Right cardiac atrium (tissue), 5 donors: ENCODE data around the gene CDK19. TPM values are rescaled to one million over a fixed set of nuclear protein-coding genes. Genes with fewer than 3 reads are reported as not detected.
A peak's percentile ranks its signal among the peaks of the same experiment; 100 is the strongest.
"Not testable (repeated sequence)": the region's sequence is repeated elsewhere in the genome, so short reads cannot be mapped to it uniquely, and the experiment has no call there.

Experiments
- ATAC-seq, 2 donors: fragments of 200-7000 bp; cut with Tn5 transposase; one replicate each; pipeline versions ENCODE4 v1.8.0 to v1.9.1; 2020; ENCODE audit warnings: moderate library complexity in 2 of 2, mild to moderate bottlenecking in 1 of 2
- DNase-seq, 3 donors: peaks; one replicate each; pipeline ENCODE4 v3.0.0-alpha.2; 2020
- H3K27ac ChIP-seq: one replicate; pipeline ENCODE4 v1.5.1; 2013; ENCODE audit warnings: mild to moderate bottlenecking, low read length, control low read depth, moderate library complexity
- H3K27me3 ChIP-seq: one replicate; pipeline ENCODE4 v1.6.1; 2013; ENCODE audit not compliant: control insufficient read depth, insufficient read depth
- H3K4me1 ChIP-seq: one replicate; pipeline ENCODE4 v1.6.1; 2013; ENCODE audit warnings: low read length; ENCODE audit not compliant: control insufficient read depth, insufficient read depth
- H3K4me3 ChIP-seq: one replicate; pipeline ENCODE4 v1.5.1; 2013; ENCODE audit warnings: low read length, control low read depth
- H3K9me3 ChIP-seq: one replicate; pipeline ENCODE4 v1.6.1; 2013; ENCODE audit warnings: low read length; ENCODE audit not compliant: control insufficient read depth
- WGBS: extraction: QIAGEN DNeasy Blood & Tissue Kit; methylation state at CpG from one replicate; pipeline ENCODE4 v1.1.7; 2013; 5-methylcytosine and 5-hydroxymethylcytosine counted together
- intact Hi-C, 4 donors: fragments of 100-400 bp; cut with DNase I; formaldehyde crosslinking; loops; one replicate each; pipeline versions ENCODE4 v1.11.0 to v1.14.0; 2022 to 2023
- polyA plus RNA-seq: library from polyadenylated mRNA; stranded (reverse); fragments of 200-250 nt; gene quantifications from one replicate; pipeline ENCODE4 v1.2.3, GENCODE V29; 2013
- total RNA-seq, 4 donors: library from RNA; stranded (reverse); fragmentation: NEBNext Ultra II Directional; extraction: Animal tissue kit (Norgen Biotek cat#: 25700); gene quantifications; one replicate each; pipeline ENCODE4 v1.2.1, GENCODE V29; 2021
- donor health status: healthy with polysubstance abuse.
- donor health status: DM: no; HTN: yes; CAD: no.
- donor health status: DM: no; HTN: no; CAD: no.
- donor health status: DM: no; HTN: yes; CAD: no; lungs with severe emphysema.
- donor health status: DM: yes; HTN: yes; CAD: no.

CDK19 gene
- total and polyA plus RNA-seq, 5 donors: 4.8 to 10.8 (median 9.8) TPM

GRCh38 chr6:110813338-110814101 is 1.7 kb downstream of the CDK19 start:
- intact Hi-C loops: loop anchor here in 1 of 4 donors (10.0 kb wide), 1 partner anchor 61 kb away; the partner anchor contains the start of gene AMD1
- 77% methylated on average over 8 of the region's 8 CpGs for WGBS
- DNase-seq: no peak
- Histone ChIP-seq H3K4me3 (peak overlapping the region; percentile 74), H3K27me3 (no peaks in the 10 kb centered on the region), H3K9me3 (no peaks in the 10 kb centered on the region), H3K4me1 (peaks cover 2% of the 10 kb centered on the region), H3K27ac (no peak overlapping the region)
- no peak for ATAC-seq

GRCh38 chr6:110812719-110813118 is 2.5 kb downstream of the CDK19 start:
- ATAC-seq (no peak), DNase-seq (no peak)
- Histone ChIP-seq H3K4me3 (no peak overlapping the region), H3K27ac (no peak overlapping the region), H3K27me3 (no peaks in the 10 kb centered on the region), H3K9me3 (no peaks in the 10 kb centered on the region), H3K4me1 (peaks cover 2% of the 10 kb centered on the region)
- intact Hi-C loops: loop anchor here in 1 of 4 donors (10.0 kb wide), 1 partner anchor 62 kb away; the partner anchor contains the start of gene AMD1
- WGBS: 96% methylated on average over 4 of the region's 4 CpGs

- intact Hi-C loops: loop anchor here in 1 of 4 donors (10.0 kb wide), 1 partner anchor 64 kb away; the partner anchor contains the start of gene AMD1
- ATAC-seq (no peak), DNase-seq (no peak)
- Histone ChIP-seq H3K27ac (no peak overlapping the region), H3K4me1 (peaks cover 2% of the 10 kb centered on the region), H3K9me3 (no peaks in the 10 kb centered on the region), H3K4me3 (no peak overlapping the region), H3K27me3 (no peaks in the 10 kb centered on the region)
- 94% methylated on average over 10 of the region's 10 CpGs for WGBS
Observed at GRCh38 chr6:110810896-110811586, 4.2 kb downstream of the CDK19 start.

- Histone ChIP-seq H3K27me3 (no peaks in the 10 kb centered on the region), H3K4me1 (peaks cover 2% of the 10 kb centered on the region), H3K27ac (no peak overlapping the region), H3K4me3 (no peak overlapping the region), H3K9me3 (no peaks in the 10 kb centered on the region)
- ATAC-seq (no peak), DNase-seq (no peak)
- intact Hi-C loops: loop anchor here in 1 of 4 donors (10.0 kb wide), 1 partner anchor 65 kb away; the partner anchor contains the start of gene AMD1
- WGBS: 92% methylated on average over 2 of the region's 2 CpGs
Observed at GRCh38 chr6:110809792-110810191, 5.5 kb downstream of the CDK19 start.

- DNase-seq, H3K27ac ChIP-seq, H3K4me3 ChIP-seq, ATAC-seq, intact Hi-C loops, H3K4me1 ChIP-seq, H3K27me3 ChIP-seq, H3K9me3 ChIP-seq: not testable (repeated sequence)
- 100% methylated on average over 3 of the region's 3 CpGs for WGBS
Observed at GRCh38 chr6:110802175-110802574, 13.1 kb downstream of the CDK19 start.

GRCh38 chr6:110800839-110801196 is 14.5 kb downstream of the CDK19 start:
- Histone ChIP-seq H3K4me3 (no peak overlapping the region), H3K27ac (no peak overlapping the region), H3K4me1 (peaks cover 2% of the 10 kb centered on the region), H3K9me3 (no peaks in the 10 kb centered on the region), H3K27me3 (no peaks in the 10 kb centered on the region)
- 97% methylated on average over 4 of the region's 4 CpGs for WGBS
- ATAC-seq (no peak), DNase-seq (no peak)
- intact Hi-C loops: no loop called here

GRCh38 chr6:110800196-110800838 is 15.0 kb downstream of the CDK19 start:
- intact Hi-C loops: no loop called here
- Histone ChIP-seq H3K9me3 (no peaks in the 10 kb centered on the region), H3K27me3 (no peaks in the 10 kb centered on the region), H3K4me3 (no peak overlapping the region), H3K27ac (no peak overlapping the region), H3K4me1 (peaks cover 2% of the 10 kb centered on the region)
- WGBS: 88% methylated on average over 5 of the region's 5 CpGs
- DNase-seq (no peak), ATAC-seq (no peak)

GRCh38 chr6:110799655-110800054 is 15.6 kb downstream of the CDK19 start:
- H3K27me3 ChIP-seq: no peaks in the 10 kb centered on the region
- DNase-seq (no peak), ATAC-seq (no peak)
- peaks cover 2% of the 10 kb centered on the region for H3K4me1 ChIP-seq
- H3K4me3 ChIP-seq: no peak overlapping the region
- no peaks in the 10 kb centered on the region for H3K9me3 ChIP-seq
- WGBS: 95% methylated on average over 5 of the region's 5 CpGs
- intact Hi-C loops: no loop called here
- no peak overlapping the region for H3K27ac ChIP-seq

GRCh38 chr6:110799189-110799588 is 16.1 kb downstream of the CDK19 start:
- DNase-seq (no peak), ATAC-seq (no peak)
- H3K9me3 ChIP-seq: no peaks in the 10 kb centered on the region
- H3K4me3 ChIP-seq: no peak overlapping the region
- intact Hi-C loops: no loop called here
- WGBS: 89% methylated on average over 2 of the region's 2 CpGs
- H3K27me3 ChIP-seq: no peaks in the 10 kb centered on the region
- peaks cover 2% of the 10 kb centered on the region for H3K4me1 ChIP-seq
- H3K27ac ChIP-seq: no peak overlapping the region

GRCh38 chr6:110795271-110795670 is 20.0 kb downstream of the CDK19 start:
- Histone ChIP-seq H3K27ac (no peak overlapping the region), H3K9me3 (no peaks in the 10 kb centered on the region), H3K4me1 (peaks cover 2% of the 10 kb centered on the region), H3K4me3 (no peak overlapping the region), H3K27me3 (no peaks in the 10 kb centered on the region)
- ATAC-seq: no peak
- no peak for DNase-seq
- 96% methylated on average over 1 of the region's 1 CpG for WGBS
- intact Hi-C loops: no loop called here

- ATAC-seq: no peak
- Histone ChIP-seq H3K4me3 (no peak overlapping the region), H3K27ac (no peak overlapping the region), H3K9me3 (no peaks in the 10 kb centered on the region), H3K4me1 (no peaks in the 10 kb centered on the region), H3K27me3 (no peaks in the 10 kb centered on the region)
- intact Hi-C loops: no loop called here
- 86% methylated on average over 1 of the region's 1 CpG for WGBS
- DNase-seq: no peak
Observed at GRCh38 chr6:110786696-110787095, 28.6 kb downstream of the CDK19 start.
